K562 (cell line): ENCODE measurements around the gene AJM1. TPM values are rescaled to one million over a fixed set of nuclear protein-coding genes. Genes with fewer than 3 reads are reported as not detected.
A peak's percentile ranks its signal among the peaks of the same experiment; 100 is the strongest.

Experiments used
- BHLHE40 ChIP-seq: IDR thresholded peaks from 2 replicates; pipeline ENCODE4 v1.6.1; 2011; ENCODE audit warnings: low read length, improper control_type of control experiment
- CHD2 ChIP-seq: IDR thresholded peaks from 2 replicates; pipeline ENCODE4 v1.6.1; 2011; ENCODE audit warnings: low read depth, low read length
- GABPA ChIP-seq: fragments of 200-800 bp; sonication (Bioruptor generic); conservative IDR thresholded peaks from 2 replicates; pipeline ENCODE4 v1.6.1; 2016; ENCODE audit warnings: low read depth, missing genetic modification characterization, missing compliant biosample characterization
- ILF3 ChIP-seq: fragments of 450-650 bp; IDR thresholded peaks from 2 replicates; pipeline ENCODE4 v1.6.1; 2018; ENCODE audit warnings: antibody characterized with exemption, mild to moderate bottlenecking, moderate library complexity, borderline replicate concordance
- MEF2A ChIP-seq: IDR thresholded peaks from 2 replicates; pipeline ENCODE4 v1.6.1; 2011; ENCODE audit warnings: low read depth, mild to moderate bottlenecking, low read length, moderate library complexity; ENCODE audit not compliant: control insufficient read depth
- NFIX ChIP-seq: fragments of 250-450 bp; sonication (Bioruptor Pico); IDR thresholded peaks from 2 replicates; pipeline ENCODE4 v1.4.0; 2020; ENCODE audit warnings: low read depth, mild to moderate bottlenecking, moderate library complexity
- PHTF2 ChIP-seq: fragments of 250-450 bp; sonication (Bioruptor Pico); IDR thresholded peaks from 2 replicates; pipeline ENCODE4 v1.5.0; 2021; ENCODE audit warnings: mild to moderate bottlenecking
- PYGO2 ChIP-seq: fragments of 450-650 bp; IDR thresholded peaks from 2 replicates; pipeline ENCODE4 v1.6.1; 2016; ENCODE audit warnings: mild to moderate bottlenecking, missing genetic modification characterization, moderate library complexity, missing compliant biosample characterization
- STAG1 ChIP-seq: sonication (generic); formaldehyde crosslinking; IDR thresholded peaks from 2 replicates; pipeline ENCODE4 v1.5.0; 2020; ENCODE audit warnings: missing genetic modification reagents, borderline replicate concordance
- TGIF2 ChIP-seq: sonication (generic); formaldehyde crosslinking; IDR thresholded peaks from 2 replicates; pipeline ENCODE4 v1.8.1; 2022; ENCODE audit warnings: mild to moderate bottlenecking, missing genetic modification reagents, moderate library complexity
- XRCC3 ChIP-seq: fragments of 450-650 bp; IDR thresholded peaks from 2 replicates; pipeline ENCODE4 v1.6.1; 2017; ENCODE audit warnings: mild to moderate bottlenecking, moderate library complexity
- ZC3H11A ChIP-seq: IDR thresholded peaks from 2 replicates; pipeline ENCODE4 v1.6.1; 2012; ENCODE audit warnings: low read depth, low read length, improper control_type of control experiment
- polyA plus RNA-seq, 8 experiments: library from polyadenylated mRNA; depleted of rRNA in 4 of 8; stranded (reverse) in 5 of 8; unstranded in 3 of 8; fragments of >200 nt; fragmentation: Nextera tagmentation in 2 of 8; fragmentation: Illumina TruSeq in 1 of 8; extraction: Ambion mirVana in 2 of 8; extraction: Trizol in 1 of 8; gene quantifications; 2 replicates each; pipeline versions ENCODE4 v1.2.1 to v1.2.3, GENCODE V29; 2011 to 2014; ENCODE audit warnings: inconsistent platforms in 1 of 8, missing spikeins in 1 of 8
- total RNA-seq, 7 experiments: library from RNA; depleted of rRNA in 6 of 7; stranded (reverse); fragments of >200 nt in 6 of 7; fragmentation: Illumina TruSeq in 2 of 7; extraction: Trizol in 2 of 7; gene quantifications; 2 replicates each; pipeline versions ENCODE4 v1.2.1 to v1.2.3, GENCODE V29; 2011 to 2021; ENCODE audit warnings: low replicate concordance in 1 of 7
- TF ChIP-seq, protein P1 (sequence below): fragments of 250-450 bp; sonication (Bioruptor Pico); IDR thresholded peaks from 2 replicates; pipeline ENCODE4 v1.4.0; 2020
- TF ChIP-seq, protein P2 (sequence below): fragments of 450-650 bp; IDR thresholded peaks from 2 replicates; pipeline ENCODE4 v1.6.1; 2016; ENCODE audit warnings: borderline replicate concordance
- TF ChIP-seq, protein P3 (sequence below): fragments of 450-650 bp; IDR thresholded peaks from 2 replicates; pipeline ENCODE4 v1.6.1; 2017; ENCODE audit warnings: antibody characterized with exemption
- TF ChIP-seq, protein P4 (sequence below): fragments of 450-650 bp; formaldehyde crosslinking; IDR thresholded peaks from 2 replicates; pipeline ENCODE4 v1.4.0; 2020; ENCODE audit warnings: mild to moderate bottlenecking, mixed read lengths

Gene AJM1
- total and polyA plus RNA-seq, 9 of the 15 experiments (the other 6 are each of a cell fraction or from before 2014, with no cell fraction given): 0.01 to 3.7 (median 0.65) TPM; not detected in 1

DNA sequence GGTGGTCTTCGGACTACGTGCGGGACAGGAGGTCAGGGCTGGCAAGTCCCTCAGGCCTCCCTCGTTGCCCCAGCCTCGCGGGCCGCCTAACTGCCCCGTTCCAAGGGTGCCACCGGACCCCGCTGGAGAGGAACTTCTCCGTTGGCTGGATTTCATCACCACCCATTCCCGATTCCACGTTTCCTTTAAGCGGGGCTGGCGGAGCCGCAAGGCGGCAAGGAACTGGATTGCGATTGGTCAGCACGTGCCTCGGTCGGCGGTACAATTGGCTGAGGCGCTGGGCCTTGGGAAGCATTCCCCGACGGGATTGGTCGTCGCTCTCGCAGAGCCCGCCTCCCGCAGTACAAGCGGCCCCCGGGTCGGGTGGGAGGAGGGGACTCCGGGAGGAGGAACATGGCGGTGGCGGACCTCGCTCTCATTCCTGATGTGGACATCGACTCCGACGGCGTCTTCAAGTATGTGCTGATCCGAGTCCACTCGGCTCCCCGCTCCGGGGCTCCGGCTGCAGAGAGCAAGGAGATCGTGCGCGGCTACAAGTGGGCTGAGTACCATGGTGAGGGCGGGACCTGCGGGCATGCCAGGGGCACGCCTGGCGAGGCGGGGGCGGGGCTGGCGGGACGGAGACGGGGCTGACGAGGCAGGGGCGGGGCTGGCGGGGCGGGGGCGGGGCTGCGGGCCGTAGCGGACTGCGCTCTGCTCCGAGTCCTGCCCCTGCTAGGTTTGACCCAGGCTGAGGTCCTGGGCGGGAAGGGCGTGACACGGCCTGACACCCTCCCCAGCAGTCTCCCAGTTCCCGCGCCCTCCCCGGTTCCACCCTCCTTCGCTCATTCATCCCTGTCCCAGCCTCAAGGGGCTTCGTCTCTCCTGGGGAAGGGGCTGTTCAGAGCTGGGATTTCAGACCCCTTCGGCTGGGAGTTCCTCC, 7.0 kb downstream of the AJM1 start, which contains the start of gene PHPT1 (continued):
- TF ChIP-seq, protein P1, sequence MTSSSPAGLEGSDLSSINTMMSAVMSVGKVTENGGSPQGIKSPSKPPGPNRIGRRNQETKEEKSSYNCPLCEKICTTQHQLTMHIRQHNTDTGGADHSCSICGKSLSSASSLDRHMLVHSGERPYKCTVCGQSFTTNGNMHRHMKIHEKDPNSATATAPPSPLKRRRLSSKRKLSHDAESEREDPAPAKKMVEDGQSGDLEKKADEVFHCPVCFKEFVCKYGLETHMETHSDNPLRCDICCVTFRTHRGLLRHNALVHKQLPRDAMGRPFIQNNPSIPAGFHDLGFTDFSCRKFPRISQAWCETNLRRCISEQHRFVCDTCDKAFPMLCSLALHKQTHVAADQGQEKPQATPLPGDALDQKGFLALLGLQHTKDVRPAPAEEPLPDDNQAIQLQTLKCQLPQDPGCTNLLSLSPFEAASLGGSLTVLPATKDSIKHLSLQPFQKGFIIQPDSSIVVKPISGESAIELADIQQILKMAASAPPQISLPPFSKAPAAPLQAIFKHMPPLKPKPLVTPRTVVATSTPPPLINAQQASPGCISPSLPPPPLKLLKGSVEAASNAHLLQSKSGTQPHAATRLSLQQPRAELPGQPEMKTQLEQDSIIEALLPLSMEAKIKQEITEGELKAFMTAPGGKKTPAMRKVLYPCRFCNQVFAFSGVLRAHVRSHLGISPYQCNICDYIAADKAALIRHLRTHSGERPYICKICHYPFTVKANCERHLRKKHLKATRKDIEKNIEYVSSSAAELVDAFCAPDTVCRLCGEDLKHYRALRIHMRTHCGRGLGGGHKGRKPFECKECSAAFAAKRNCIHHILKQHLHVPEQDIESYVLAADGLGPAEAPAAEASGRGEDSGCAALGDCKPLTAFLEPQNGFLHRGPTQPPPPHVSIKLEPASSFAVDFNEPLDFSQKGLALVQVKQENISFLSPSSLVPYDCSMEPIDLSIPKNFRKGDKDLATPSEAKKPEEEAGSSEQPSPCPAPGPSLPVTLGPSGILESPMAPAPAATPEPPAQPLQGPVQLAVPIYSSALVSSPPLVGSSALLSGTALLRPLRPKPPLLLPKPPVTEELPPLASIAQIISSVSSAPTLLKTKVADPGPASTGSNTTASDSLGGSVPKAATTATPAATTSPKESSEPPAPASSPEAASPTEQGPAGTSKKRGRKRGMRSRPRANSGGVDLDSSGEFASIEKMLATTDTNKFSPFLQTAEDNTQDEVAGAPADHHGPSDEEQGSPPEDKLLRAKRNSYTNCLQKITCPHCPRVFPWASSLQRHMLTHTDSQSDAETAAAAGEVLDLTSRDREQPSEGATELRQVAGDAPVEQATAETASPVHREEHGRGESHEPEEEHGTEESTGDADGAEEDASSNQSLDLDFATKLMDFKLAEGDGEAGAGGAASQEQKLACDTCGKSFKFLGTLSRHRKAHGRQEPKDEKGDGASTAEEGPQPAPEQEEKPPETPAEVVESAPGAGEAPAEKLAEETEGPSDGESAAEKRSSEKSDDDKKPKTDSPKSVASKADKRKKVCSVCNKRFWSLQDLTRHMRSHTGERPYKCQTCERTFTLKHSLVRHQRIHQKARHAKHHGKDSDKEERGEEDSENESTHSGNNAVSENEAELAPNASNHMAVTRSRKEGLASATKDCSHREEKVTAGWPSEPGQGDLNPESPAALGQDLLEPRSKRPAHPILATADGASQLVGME (CRISPR knock-in tag): 0 out of 2 replicates have a peak, but pooled peaks have one; percentile 19
- no peak for TF ChIP-seq XRCC3
- TF ChIP-seq NFIX (CRISPR knock-in tag): no peak
- TF ChIP-seq, protein P2, sequence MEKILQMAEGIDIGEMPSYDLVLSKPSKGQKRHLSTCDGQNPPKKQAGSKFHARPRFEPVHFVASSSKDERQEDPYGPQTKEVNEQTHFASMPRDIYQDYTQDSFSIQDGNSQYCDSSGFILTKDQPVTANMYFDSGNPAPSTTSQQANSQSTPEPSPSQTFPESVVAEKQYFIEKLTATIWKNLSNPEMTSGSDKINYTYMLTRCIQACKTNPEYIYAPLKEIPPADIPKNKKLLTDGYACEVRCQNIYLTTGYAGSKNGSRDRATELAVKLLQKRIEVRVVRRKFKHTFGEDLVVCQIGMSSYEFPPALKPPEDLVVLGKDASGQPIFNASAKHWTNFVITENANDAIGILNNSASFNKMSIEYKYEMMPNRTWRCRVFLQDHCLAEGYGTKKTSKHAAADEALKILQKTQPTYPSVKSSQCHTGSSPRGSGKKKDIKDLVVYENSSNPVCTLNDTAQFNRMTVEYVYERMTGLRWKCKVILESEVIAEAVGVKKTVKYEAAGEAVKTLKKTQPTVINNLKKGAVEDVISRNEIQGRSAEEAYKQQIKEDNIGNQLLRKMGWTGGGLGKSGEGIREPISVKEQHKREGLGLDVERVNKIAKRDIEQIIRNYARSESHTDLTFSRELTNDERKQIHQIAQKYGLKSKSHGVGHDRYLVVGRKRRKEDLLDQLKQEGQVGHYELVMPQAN: peak; percentile 69; the same call in 1 of the 2 replicates
- peak; percentile 45; the same call in 1 of the 2 replicates for TF ChIP-seq GABPA
- TF ChIP-seq MEF2A: no peak
- no peak for TF ChIP-seq STAG1 (CRISPR knock-in tag)
- no peak for TF ChIP-seq PYGO2 (tag)
- TF ChIP-seq TGIF2 (CRISPR knock-in tag): no peak
- TF ChIP-seq, protein P3, sequence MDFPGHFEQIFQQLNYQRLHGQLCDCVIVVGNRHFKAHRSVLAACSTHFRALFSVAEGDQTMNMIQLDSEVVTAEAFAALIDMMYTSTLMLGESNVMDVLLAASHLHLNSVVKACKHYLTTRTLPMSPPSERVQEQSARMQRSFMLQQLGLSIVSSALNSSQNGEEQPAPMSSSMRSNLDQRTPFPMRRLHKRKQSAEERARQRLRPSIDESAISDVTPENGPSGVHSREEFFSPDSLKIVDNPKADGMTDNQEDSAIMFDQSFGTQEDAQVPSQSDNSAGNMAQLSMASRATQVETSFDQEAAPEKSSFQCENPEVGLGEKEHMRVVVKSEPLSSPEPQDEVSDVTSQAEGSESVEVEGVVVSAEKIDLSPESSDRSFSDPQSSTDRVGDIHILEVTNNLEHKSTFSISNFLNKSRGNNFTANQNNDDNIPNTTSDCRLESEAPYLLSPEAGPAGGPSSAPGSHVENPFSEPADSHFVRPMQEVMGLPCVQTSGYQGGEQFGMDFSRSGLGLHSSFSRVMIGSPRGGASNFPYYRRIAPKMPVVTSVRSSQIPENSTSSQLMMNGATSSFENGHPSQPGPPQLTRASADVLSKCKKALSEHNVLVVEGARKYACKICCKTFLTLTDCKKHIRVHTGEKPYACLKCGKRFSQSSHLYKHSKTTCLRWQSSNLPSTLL: no peak
- no peak for TF ChIP-seq ILF3
- TF ChIP-seq, protein P4, sequence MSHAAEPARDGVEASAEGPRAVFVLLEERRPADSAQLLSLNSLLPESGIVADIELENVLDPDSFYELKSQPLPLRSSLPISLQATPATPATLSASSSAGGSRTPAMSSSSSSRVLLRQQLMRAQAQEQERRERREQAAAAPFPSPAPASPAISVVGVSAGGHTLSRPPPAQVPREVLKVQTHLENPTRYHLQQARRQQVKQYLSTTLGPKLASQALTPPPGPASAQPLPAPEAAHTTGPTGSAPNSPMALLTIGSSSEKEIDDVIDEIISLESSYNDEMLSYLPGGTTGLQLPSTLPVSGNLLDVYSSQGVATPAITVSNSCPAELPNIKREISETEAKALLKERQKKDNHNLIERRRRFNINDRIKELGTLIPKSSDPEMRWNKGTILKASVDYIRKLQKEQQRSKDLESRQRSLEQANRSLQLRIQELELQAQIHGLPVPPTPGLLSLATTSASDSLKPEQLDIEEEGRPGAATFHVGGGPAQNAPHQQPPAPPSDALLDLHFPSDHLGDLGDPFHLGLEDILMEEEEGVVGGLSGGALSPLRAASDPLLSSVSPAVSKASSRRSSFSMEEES (CRISPR knock-in tag): no peak
- no peak for TF ChIP-seq PHTF2 (CRISPR knock-in tag)
- peak; percentile 92 for TF ChIP-seq BHLHE40
- TF ChIP-seq CHD2: peak; percentile 91
- no peak for TF ChIP-seq ZC3H11A
